Measurements from ENCODE around the gene CHCHD3. TPM values are rescaled to one million over a fixed set of nuclear protein-coding genes. Genes with fewer than 3 reads are reported as not detected.

Gene CHCHD3
- total and polyA plus RNA-seq, 4 donors = 25.5 to 37.8 (median 31.8) TPM

DNA sequence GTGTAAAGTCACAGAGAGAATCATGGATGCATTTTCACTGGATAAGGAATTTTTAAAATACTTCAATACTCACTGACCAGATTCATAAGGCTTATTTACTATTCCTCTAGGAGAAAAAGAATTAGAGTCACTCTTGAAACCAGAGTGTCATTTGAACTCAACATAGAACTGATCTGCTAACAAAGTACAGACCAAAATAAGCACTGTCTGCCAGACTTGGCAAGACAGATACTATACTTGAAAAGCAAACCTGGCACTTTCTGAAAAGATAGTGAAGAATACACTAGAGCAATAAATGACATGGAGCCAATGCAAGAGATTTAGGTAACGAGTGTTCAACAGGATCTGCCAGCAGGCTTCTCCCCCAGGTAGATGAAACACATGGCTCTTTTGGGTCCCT lies 215.3 kb downstream of the CHCHD3 start:
- H3K4me1 ChIP-seq (ENCODE audit: control insufficient read depth in 4 of 4, insufficient read depth in 4 of 4, low read length in 3 of 4) = no peaks in the 10 kb centered on the region
- H3K36me3 ChIP-seq (ENCODE audit: control insufficient read depth in 4 of 4, insufficient read depth in 3 of 4, low read depth in 1 of 4, low read length in 3 of 4) = no peaks in the 10 kb centered on the region
- H3K9ac ChIP-seq (ENCODE audit: low read depth in 1 of 2, low read length in 2 of 2) = no peak overlapping the region
- DNase-seq (ENCODE audit: low spot score) = no peak
- H3K27ac ChIP-seq (ENCODE audit: low read depth in 1 of 2, low read length in 2 of 2) = no peak overlapping the region
- no peaks in the 10 kb centered on the region for H3K27me3 ChIP-seq (ENCODE audit: control insufficient read depth in 4 of 4, insufficient read depth in 4 of 4, low read length in 3 of 4)
- H3K9me3 ChIP-seq (ENCODE audit: control insufficient read depth in 4 of 4, low read length in 3 of 4) = peaks cover 0 to 5% (median 2%) of the 10 kb centered on the region in 4 donors
- 96% methylated on average over 1 of the region's 1 CpG for WGBS
- TF ChIP-seq JUND (IDR thresholded peaks at IDR 0.05) (no peak), RXRA (IDR thresholded peaks at IDR 0.05) (no peak), TAF1 (conservative IDR thresholded peaks at IDR 0.05) (no peak), HNF4A (conservative IDR thresholded peaks at IDR 0.05) (no peak), FOXA1 (IDR thresholded peaks at IDR 0.05) (no peak), RAD21 (IDR thresholded peaks at IDR 0.05) (no peak), YY1 (IDR thresholded peaks at IDR 0.05) (no peak), FOXA2 (IDR thresholded peaks at IDR 0.05) (no peak), SP1 (IDR thresholded peaks at IDR 0.05) (no peak), NR2F2 (IDR thresholded peaks at IDR 0.05) (no peak)
- TF ChIP-seq, protein P1, sequence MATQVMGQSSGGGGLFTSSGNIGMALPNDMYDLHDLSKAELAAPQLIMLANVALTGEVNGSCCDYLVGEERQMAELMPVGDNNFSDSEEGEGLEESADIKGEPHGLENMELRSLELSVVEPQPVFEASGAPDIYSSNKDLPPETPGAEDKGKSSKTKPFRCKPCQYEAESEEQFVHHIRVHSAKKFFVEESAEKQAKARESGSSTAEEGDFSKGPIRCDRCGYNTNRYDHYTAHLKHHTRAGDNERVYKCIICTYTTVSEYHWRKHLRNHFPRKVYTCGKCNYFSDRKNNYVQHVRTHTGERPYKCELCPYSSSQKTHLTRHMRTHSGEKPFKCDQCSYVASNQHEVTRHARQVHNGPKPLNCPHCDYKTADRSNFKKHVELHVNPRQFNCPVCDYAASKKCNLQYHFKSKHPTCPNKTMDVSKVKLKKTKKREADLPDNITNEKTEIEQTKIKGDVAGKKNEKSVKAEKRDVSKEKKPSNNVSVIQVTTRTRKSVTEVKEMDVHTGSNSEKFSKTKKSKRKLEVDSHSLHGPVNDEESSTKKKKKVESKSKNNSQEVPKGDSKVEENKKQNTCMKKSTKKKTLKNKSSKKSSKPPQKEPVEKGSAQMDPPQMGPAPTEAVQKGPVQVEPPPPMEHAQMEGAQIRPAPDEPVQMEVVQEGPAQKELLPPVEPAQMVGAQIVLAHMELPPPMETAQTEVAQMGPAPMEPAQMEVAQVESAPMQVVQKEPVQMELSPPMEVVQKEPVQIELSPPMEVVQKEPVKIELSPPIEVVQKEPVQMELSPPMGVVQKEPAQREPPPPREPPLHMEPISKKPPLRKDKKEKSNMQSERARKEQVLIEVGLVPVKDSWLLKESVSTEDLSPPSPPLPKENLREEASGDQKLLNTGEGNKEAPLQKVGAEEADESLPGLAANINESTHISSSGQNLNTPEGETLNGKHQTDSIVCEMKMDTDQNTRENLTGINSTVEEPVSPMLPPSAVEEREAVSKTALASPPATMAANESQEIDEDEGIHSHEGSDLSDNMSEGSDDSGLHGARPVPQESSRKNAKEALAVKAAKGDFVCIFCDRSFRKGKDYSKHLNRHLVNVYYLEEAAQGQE (IDR thresholded peaks at IDR 0.05) = no peak
- TF ChIP-seq, protein P2, sequence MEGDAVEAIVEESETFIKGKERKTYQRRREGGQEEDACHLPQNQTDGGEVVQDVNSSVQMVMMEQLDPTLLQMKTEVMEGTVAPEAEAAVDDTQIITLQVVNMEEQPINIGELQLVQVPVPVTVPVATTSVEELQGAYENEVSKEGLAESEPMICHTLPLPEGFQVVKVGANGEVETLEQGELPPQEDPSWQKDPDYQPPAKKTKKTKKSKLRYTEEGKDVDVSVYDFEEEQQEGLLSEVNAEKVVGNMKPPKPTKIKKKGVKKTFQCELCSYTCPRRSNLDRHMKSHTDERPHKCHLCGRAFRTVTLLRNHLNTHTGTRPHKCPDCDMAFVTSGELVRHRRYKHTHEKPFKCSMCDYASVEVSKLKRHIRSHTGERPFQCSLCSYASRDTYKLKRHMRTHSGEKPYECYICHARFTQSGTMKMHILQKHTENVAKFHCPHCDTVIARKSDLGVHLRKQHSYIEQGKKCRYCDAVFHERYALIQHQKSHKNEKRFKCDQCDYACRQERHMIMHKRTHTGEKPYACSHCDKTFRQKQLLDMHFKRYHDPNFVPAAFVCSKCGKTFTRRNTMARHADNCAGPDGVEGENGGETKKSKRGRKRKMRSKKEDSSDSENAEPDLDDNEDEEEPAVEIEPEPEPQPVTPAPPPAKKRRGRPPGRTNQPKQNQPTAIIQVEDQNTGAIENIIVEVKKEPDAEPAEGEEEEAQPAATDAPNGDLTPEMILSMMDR (IDR thresholded peaks at IDR 0.05; ENCODE audit: low read depth, low read length, missing input control) = no peak
- TF ChIP-seq, protein P3, sequence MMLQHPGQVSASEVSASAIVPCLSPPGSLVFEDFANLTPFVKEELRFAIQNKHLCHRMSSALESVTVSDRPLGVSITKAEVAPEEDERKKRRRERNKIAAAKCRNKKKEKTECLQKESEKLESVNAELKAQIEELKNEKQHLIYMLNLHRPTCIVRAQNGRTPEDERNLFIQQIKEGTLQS (IDR thresholded peaks at IDR 0.05) = no peak
- TF ChIP-seq, protein P4, sequence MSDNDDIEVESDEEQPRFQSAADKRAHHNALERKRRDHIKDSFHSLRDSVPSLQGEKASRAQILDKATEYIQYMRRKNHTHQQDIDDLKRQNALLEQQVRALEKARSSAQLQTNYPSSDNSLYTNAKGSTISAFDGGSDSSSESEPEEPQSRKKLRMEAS (IDR thresholded peaks at IDR 0.05) = no peak
- no peak overlapping the region for H3K4me3 ChIP-seq (ENCODE audit: low read depth in 1 of 3, low read length in 3 of 3)

DNA sequence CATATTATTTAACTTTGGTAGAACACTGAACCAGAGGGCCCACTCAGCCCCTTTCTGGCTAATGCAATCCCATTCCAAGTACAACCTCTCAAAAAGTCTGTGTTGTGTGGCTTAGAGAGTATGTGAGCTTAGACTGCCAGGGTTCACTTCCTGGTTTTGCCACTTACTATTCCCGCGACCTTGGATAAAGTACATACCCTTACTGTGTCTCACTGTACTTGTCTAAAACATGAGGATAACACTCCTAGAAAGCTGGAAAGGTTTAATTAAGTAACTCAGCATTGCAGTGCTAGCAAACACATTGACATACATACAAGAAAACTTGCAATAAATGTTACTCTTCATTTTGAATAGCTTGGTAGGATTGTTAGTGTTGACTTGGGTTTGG lies 215.8 kb downstream of the CHCHD3 start:
- Histone ChIP-seq H3K27me3 (ENCODE audit: control insufficient read depth in 4 of 4, insufficient read depth in 4 of 4, low read length in 3 of 4) (no peaks in the 10 kb centered on the region), H3K27ac (ENCODE audit: low read depth in 1 of 2, low read length in 2 of 2) (no peak overlapping the region), H3K36me3 (ENCODE audit: control insufficient read depth in 4 of 4, insufficient read depth in 3 of 4, low read depth in 1 of 4, low read length in 3 of 4) (no peaks in the 10 kb centered on the region), H3K4me3 (ENCODE audit: low read depth in 1 of 3, low read length in 3 of 3) (no peak overlapping the region), H3K4me1 (ENCODE audit: control insufficient read depth in 4 of 4, insufficient read depth in 4 of 4, low read length in 3 of 4) (no peaks in the 10 kb centered on the region), H3K9me3 (ENCODE audit: control insufficient read depth in 4 of 4, low read length in 3 of 4) (peaks cover 0 to 5% (median 2%) of the 10 kb centered on the region in 4 donors), H3K9ac (ENCODE audit: low read depth in 1 of 2, low read length in 2 of 2) (no peak overlapping the region)
- no peak for DNase-seq (ENCODE audit: low spot score)
- TF ChIP-seq YY1 (IDR thresholded peaks at IDR 0.05) (no peak), EGR1 (IDR thresholded peaks at IDR 0.05; ENCODE audit: low read depth in 2 of 2) (no peak), HNF4G (IDR thresholded peaks at IDR 0.05) (no peak), FOXA2 (IDR thresholded peaks at IDR 0.05) (no peak), RAD21 (IDR thresholded peaks at IDR 0.05) (no peak), GABPA (IDR thresholded peaks at IDR 0.05 in 1 of 2, conservative IDR thresholded peaks at IDR 0.05 in 1 of 2) (no peak), RXRA (IDR thresholded peaks at IDR 0.05) (no peak)
- TF ChIP-seq, protein P5, sequence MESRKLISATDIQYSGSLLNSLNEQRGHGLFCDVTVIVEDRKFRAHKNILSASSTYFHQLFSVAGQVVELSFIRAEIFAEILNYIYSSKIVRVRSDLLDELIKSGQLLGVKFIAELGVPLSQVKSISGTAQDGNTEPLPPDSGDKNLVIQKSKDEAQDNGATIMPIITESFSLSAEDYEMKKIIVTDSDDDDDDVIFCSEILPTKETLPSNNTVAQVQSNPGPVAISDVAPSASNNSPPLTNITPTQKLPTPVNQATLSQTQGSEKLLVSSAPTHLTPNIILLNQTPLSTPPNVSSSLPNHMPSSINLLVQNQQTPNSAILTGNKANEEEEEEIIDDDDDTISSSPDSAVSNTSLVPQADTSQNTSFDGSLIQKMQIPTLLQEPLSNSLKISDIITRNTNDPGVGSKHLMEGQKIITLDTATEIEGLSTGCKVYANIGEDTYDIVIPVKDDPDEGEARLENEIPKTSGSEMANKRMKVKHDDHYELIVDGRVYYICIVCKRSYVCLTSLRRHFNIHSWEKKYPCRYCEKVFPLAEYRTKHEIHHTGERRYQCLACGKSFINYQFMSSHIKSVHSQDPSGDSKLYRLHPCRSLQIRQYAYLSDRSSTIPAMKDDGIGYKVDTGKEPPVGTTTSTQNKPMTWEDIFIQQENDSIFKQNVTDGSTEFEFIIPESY (IDR thresholded peaks at IDR 0.05) = no peak
- TF ChIP-seq, protein P1 (IDR thresholded peaks at IDR 0.05) = no peak
- TF ChIP-seq, protein P4 (IDR thresholded peaks at IDR 0.05) = no peak
- 88% methylated on average over 2 of the region's 2 CpGs for WGBS

Data from liver (tissue), 9 donors.